Liver (tissue), 9 donors: ENCODE measurements around the gene CCDC154. TPM values are rescaled to one million over a fixed set of nuclear protein-coding genes. Genes with fewer than 3 reads are reported as not detected.

Experiments
- DNase-seq: peaks from one replicate; pipeline ENCODE4 v3.0.0-alpha.2; 2017; ENCODE audit warnings: low spot score
- H3K27ac ChIP-seq, 2 donors: one replicate each; pipeline ENCODE4 v1.7.0; 2013; ENCODE audit warnings: inconsistent platforms in 2 of 2, low read length in 2 of 2, control low read depth in 1 of 2, low read depth in 1 of 2, mild to moderate bottlenecking in 1 of 2
- H3K27me3 ChIP-seq, 4 donors: one replicate each; pipeline versions ENCODE4 v1.6.1 to v1.7.0; 2013; ENCODE audit warnings: low read length in 3 of 4, inconsistent platforms in 1 of 4, mild to moderate bottlenecking in 1 of 4, moderate library complexity in 1 of 4; ENCODE audit not compliant: control insufficient read depth in 4 of 4, insufficient read depth in 4 of 4
- H3K36me3 ChIP-seq, 4 donors: one replicate each; pipeline versions ENCODE4 v1.6.1 to v1.7.0; 2013; ENCODE audit warnings: low read length in 3 of 4, mild to moderate bottlenecking in 3 of 4, low read depth in 1 of 4, moderate library complexity in 1 of 4; ENCODE audit not compliant: control insufficient read depth in 4 of 4, insufficient read depth in 3 of 4
- H3K4me1 ChIP-seq, 4 donors: one replicate each; pipeline versions ENCODE4 v1.6.1 to v1.7.0; 2013; ENCODE audit warnings: low read length in 3 of 4, mild to moderate bottlenecking in 3 of 4, moderate library complexity in 1 of 4; ENCODE audit not compliant: control insufficient read depth in 4 of 4, insufficient read depth in 4 of 4
- H3K4me3 ChIP-seq, 3 donors: one replicate each; pipeline versions ENCODE4 v1.6.1 to v1.7.0; 2013; ENCODE audit warnings: low read length in 3 of 3, control low read depth in 1 of 3, low read depth in 1 of 3, mild to moderate bottlenecking in 1 of 3
- H3K9ac ChIP-seq, 2 donors: one replicate each; pipeline ENCODE4 v1.7.0; 2013; ENCODE audit warnings: low read length in 2 of 2, mild to moderate bottlenecking in 2 of 2, moderate library complexity in 2 of 2, control low read depth in 1 of 2, low read depth in 1 of 2
- H3K9me3 ChIP-seq, 4 donors: one replicate each; pipeline versions ENCODE4 v1.6.1 to v1.7.0; 2013; ENCODE audit warnings: low read length in 3 of 4; ENCODE audit not compliant: control insufficient read depth in 4 of 4
- ATF3 ChIP-seq: IDR thresholded peaks from 2 replicates; pipeline ENCODE4 v1.6.1; 2016; ENCODE audit warnings: antibody characterized with exemption
- CTCF ChIP-seq: fragments of 150-350 bp; IDR thresholded peaks from 2 replicates; pipeline ENCODE4 v1.5.1; 2017; ENCODE audit warnings: improper control_type of control experiment, low read depth, low read length; ENCODE audit not compliant: missing input control
- EGR1 ChIP-seq, 2 donors: IDR thresholded peaks; 2 replicates each; pipeline ENCODE4 v1.6.1; 2016 to 2018; ENCODE audit warnings: antibody characterized with exemption in 2 of 2, low read depth in 2 of 2
- FOXA1 ChIP-seq: IDR thresholded peaks from 2 replicates; pipeline ENCODE4 v1.6.1; 2016; ENCODE audit warnings: antibody characterized with exemption
- FOXA2 ChIP-seq: IDR thresholded peaks from 2 replicates; pipeline ENCODE4 v1.6.1; 2016; ENCODE audit warnings: antibody characterized with exemption
- GABPA ChIP-seq, 2 donors: IDR thresholded peaks in 1 of 2; conservative IDR thresholded peaks in 1 of 2; 2 replicates each; pipeline ENCODE4 v1.6.1; 2016; ENCODE audit warnings: antibody characterized with exemption in 2 of 2, mild to moderate bottlenecking in 1 of 2, moderate library complexity in 1 of 2
- HNF4A ChIP-seq, 2 donors: conservative IDR thresholded peaks; 2 replicates each; pipeline ENCODE4 v1.6.1; 2016; ENCODE audit warnings: antibody characterized with exemption in 2 of 2, mild to moderate bottlenecking in 2 of 2
- HNF4G ChIP-seq: IDR thresholded peaks from 2 replicates; pipeline ENCODE4 v1.6.1; 2016; ENCODE audit warnings: antibody characterized with exemption
- NR2F2 ChIP-seq: IDR thresholded peaks from 2 replicates; pipeline ENCODE4 v1.6.1; 2016; ENCODE audit warnings: antibody characterized with exemption
- RAD21 ChIP-seq, 2 donors: IDR thresholded peaks; 2 replicates each; pipeline ENCODE4 v1.6.1; 2016; ENCODE audit warnings: antibody characterized with exemption in 2 of 2, mild to moderate bottlenecking in 2 of 2
- RXRA ChIP-seq, 2 donors: IDR thresholded peaks; 2 replicates each; pipeline ENCODE4 v1.6.1; 2017 to 2018; ENCODE audit warnings: antibody characterized with exemption in 2 of 2, mild to moderate bottlenecking in 1 of 2
- SP1 ChIP-seq: IDR thresholded peaks from 2 replicates; pipeline ENCODE4 v1.6.1; 2018; ENCODE audit warnings: antibody characterized with exemption, mild to moderate bottlenecking
- TAF1 ChIP-seq: conservative IDR thresholded peaks from 2 replicates; pipeline ENCODE4 v1.6.1; 2016; ENCODE audit warnings: antibody characterized with exemption, mild to moderate bottlenecking
- YY1 ChIP-seq: IDR thresholded peaks from 2 replicates; pipeline ENCODE4 v1.6.1; 2016; ENCODE audit warnings: antibody characterized with exemption, mild to moderate bottlenecking
- ZBTB33 ChIP-seq: IDR thresholded peaks from 2 replicates; pipeline ENCODE4 v1.6.1; 2016; ENCODE audit warnings: antibody characterized with exemption
- WGBS: extraction: QIAGEN DNeasy Blood & Tissue Kit; methylation state at CpG from one replicate; pipeline ENCODE4 v1.1.7; 2013; 5-methylcytosine and 5-hydroxymethylcytosine counted together
- polyA plus RNA-seq, 2 donors: library from polyadenylated mRNA; stranded (reverse) in 1 of 2; unstranded in 1 of 2; fragments of 200-250 nt in 1 of 2; fragments of >200 nt in 1 of 2; fragmentation: Nextera tagmentation in 1 of 2; extraction: Ambion mirVana in 1 of 2; gene quantifications; one replicate each; pipeline versions ENCODE4 v1.2.1 to v1.2.3, GENCODE V29; 2013 to 2015
- total RNA-seq, 2 donors: library from RNA; depleted of rRNA; stranded (reverse); fragments of >200 nt; gene quantifications; one replicate each; pipeline ENCODE4 v1.2.3, GENCODE V29; 2014
- TF ChIP-seq, protein P1 (sequence below): IDR thresholded peaks from 2 replicates; pipeline ENCODE4 v1.6.1; 2016; ENCODE audit warnings: antibody characterized with exemption, mild to moderate bottlenecking
- TF ChIP-seq, protein P2 (sequence below): IDR thresholded peaks from 2 replicates; pipeline ENCODE4 v1.6.1; 2016; ENCODE audit warnings: antibody characterized with exemption
- donor health status: healthy.
- donor health status: healthy.
- donor health status: healthy.
- donor health status: healthy.
- donor health status: healthy.

CCDC154 gene
- total and polyA plus RNA-seq, 4 donors: 0.18 to 0.42 (median 0.39) TPM; not detected in 1

- Histone ChIP-seq H3K27ac (no peak overlapping the region), H3K27me3 (no peaks in the 10 kb centered on the region), H3K36me3 (peaks cover 0 to 54% (median 8%) of the 10 kb centered on the region in 4 donors), H3K4me3 (no peak overlapping the region), H3K9ac (no peak overlapping the region), H3K4me1 (no peaks in the 10 kb centered on the region), H3K9me3 (no peaks in the 10 kb centered on the region)
- 95% methylated on average over 19 of the region's 19 CpGs for WGBS
- no peak for TF ChIP-seq FOXA1
- TF ChIP-seq HNF4G: no peak
- TF ChIP-seq, protein P1, sequence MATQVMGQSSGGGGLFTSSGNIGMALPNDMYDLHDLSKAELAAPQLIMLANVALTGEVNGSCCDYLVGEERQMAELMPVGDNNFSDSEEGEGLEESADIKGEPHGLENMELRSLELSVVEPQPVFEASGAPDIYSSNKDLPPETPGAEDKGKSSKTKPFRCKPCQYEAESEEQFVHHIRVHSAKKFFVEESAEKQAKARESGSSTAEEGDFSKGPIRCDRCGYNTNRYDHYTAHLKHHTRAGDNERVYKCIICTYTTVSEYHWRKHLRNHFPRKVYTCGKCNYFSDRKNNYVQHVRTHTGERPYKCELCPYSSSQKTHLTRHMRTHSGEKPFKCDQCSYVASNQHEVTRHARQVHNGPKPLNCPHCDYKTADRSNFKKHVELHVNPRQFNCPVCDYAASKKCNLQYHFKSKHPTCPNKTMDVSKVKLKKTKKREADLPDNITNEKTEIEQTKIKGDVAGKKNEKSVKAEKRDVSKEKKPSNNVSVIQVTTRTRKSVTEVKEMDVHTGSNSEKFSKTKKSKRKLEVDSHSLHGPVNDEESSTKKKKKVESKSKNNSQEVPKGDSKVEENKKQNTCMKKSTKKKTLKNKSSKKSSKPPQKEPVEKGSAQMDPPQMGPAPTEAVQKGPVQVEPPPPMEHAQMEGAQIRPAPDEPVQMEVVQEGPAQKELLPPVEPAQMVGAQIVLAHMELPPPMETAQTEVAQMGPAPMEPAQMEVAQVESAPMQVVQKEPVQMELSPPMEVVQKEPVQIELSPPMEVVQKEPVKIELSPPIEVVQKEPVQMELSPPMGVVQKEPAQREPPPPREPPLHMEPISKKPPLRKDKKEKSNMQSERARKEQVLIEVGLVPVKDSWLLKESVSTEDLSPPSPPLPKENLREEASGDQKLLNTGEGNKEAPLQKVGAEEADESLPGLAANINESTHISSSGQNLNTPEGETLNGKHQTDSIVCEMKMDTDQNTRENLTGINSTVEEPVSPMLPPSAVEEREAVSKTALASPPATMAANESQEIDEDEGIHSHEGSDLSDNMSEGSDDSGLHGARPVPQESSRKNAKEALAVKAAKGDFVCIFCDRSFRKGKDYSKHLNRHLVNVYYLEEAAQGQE: no peak
- TF ChIP-seq YY1: no peak
- TF ChIP-seq HNF4A (conservative IDR thresholded peaks at IDR 0.05): no peak
- no peak for TF ChIP-seq NR2F2
- TF ChIP-seq, protein P2, sequence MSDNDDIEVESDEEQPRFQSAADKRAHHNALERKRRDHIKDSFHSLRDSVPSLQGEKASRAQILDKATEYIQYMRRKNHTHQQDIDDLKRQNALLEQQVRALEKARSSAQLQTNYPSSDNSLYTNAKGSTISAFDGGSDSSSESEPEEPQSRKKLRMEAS: no peak
- TF ChIP-seq SP1: no peak
- TF ChIP-seq TAF1: no peak
- TF ChIP-seq CTCF: no peak
- no peak for TF ChIP-seq ATF3
- TF ChIP-seq ZBTB33: no peak
- no peak for TF ChIP-seq RAD21 (IDR thresholded peaks at IDR 0.05)
- no peak for DNase-seq
Observed at GRCh38 chr16:1453316-1453715, 9.0 kb upstream of the CCDC154 start.

DNA sequence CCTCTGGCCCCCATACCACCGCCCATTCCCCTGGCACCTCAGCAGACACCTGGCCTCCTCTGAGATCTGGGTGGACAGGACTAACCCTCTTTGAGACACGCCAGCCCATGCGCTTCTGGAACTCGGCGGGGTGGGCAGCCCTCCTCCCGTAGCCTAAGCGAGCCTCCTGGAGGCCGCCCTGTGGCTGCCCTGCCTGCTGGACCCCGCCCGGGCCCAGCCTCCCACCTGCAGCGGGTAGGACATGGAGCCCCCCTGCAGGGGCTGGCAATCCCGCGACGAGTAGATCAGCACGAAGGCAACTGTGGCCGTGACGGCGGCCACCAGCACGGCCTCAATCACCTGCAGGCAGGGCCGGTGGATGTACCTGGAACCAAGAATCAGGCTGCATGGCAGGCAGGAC is 8.2 kb upstream of the CCDC154 start:
- Histone ChIP-seq H3K9me3 (no peaks in the 10 kb centered on the region), H3K4me1 (no peaks in the 10 kb centered on the region), H3K9ac (no peak overlapping the region), H3K27me3 (no peaks in the 10 kb centered on the region), H3K36me3 (peaks cover 0 to 51% (median 7%) of the 10 kb centered on the region in 4 donors), H3K4me3 (no peak overlapping the region), H3K27ac (no peak overlapping the region)
- no peak for DNase-seq
- no peak for TF ChIP-seq HNF4G
- TF ChIP-seq FOXA2: no peak
- TF ChIP-seq RXRA (IDR thresholded peaks at IDR 0.05): no peak
- no peak for TF ChIP-seq ATF3
- TF ChIP-seq EGR1 (IDR thresholded peaks at IDR 0.05; ENCODE audit: low read depth in 2 of 2): no peak
- no peak for TF ChIP-seq GABPA (IDR thresholded peaks at IDR 0.05 in 1 of 2, conservative IDR thresholded peaks at IDR 0.05 in 1 of 2)
- TF ChIP-seq, protein P1: no peak
- TF ChIP-seq CTCF: no peak
- 95% methylated on average over 20 of the region's 20 CpGs for WGBS
